HG03103 (cell line): ENCODE measurements around the gene TPD52L3.

Source experiments
- ATAC-seq: cut with Tn5 transposase; IDR thresholded peaks from one replicate; pipeline ENCODE4 v1.9.1; 2021; ENCODE audit warnings: low read depth; ENCODE audit not compliant: unreplicated experiment

The TPD52L3 gene

DNA sequence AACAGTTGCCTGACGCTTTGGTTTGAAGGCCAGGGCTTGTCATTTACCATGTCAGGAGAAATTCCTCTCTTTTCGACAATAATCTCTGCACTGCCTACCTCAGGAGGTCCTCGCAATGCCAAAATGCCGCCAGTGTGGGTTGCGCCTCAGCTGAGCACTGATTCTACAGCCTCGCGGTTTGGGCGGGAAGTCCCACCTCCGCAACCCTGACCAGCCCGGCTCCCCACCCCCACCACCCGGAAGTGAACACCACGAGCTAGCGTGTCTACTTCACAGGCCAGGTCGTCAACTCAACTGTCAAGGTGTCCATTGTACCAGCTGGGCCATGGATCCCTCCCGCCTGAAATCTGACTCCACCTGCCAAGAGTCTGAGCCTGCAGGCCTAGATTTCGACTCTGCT lies at the start of gene TPD52L3:
TPD52L3 (plus strand) TSS at position 273 of the 400 bp plus-strand sequence. CDS start 221 bp downstream, outside the sequence.
- no peak for ATAC-seq

DNA sequence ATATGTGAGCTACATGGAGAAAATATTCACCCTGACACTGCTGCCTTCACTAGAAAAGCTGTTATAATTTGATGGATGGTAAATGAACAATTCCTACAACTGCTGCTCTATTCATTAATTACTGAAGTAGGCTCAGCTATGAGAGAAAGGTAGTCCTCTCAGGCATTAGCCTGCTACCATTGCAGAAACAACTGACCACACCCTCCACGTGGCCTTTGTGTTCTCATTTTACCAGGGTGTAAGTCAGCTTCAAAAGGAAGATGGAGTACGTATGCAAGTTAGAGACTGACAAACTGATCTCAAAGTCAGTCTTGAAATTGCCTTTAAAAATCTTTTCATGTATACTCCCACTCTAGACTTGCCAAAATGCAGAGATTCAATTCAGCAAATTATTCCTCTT lies 26.3 kb upstream of the TPD52L3 start:
- no peak for ATAC-seq

DNA sequence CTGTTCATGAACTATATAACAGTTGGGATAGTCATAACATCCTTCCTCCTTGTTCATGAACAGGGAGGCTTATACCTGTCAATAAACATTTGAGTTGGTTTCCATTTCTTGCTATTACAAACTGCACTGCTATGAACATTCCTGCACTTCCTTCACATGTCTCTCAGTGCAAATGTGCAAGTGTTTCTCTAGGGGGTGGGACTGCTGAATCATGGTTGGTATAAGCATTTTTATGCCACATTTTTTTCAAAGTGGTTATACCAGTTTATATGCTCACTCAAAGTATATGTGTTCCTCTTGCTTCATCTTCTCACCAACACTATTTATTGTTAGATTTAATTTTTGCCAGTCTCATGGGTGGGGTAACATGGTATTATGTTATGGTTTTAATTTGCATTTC lies 25.8 kb upstream of the TPD52L3 start:
- ATAC-seq = no peak

DNA sequence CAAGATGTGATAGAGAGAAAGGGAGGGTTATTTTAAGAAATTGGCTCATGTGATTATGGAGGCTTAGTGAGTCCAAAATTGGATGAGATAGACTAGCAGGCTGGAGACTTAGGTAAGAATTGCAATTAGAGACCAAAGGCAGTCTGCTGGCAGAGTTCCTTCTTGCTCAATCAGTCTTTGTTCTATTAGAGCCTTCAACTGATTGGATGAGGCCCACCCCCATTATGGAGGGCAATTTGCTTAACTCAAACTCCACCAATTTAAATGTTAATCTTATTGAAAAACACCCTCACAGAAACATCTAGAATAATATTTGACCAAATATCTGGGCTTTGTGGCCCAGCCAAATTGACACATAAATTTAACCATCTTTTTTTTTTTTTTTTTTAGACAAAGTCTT lies 23.9 kb upstream of the TPD52L3 start:
- ATAC-seq = no peak

DNA sequence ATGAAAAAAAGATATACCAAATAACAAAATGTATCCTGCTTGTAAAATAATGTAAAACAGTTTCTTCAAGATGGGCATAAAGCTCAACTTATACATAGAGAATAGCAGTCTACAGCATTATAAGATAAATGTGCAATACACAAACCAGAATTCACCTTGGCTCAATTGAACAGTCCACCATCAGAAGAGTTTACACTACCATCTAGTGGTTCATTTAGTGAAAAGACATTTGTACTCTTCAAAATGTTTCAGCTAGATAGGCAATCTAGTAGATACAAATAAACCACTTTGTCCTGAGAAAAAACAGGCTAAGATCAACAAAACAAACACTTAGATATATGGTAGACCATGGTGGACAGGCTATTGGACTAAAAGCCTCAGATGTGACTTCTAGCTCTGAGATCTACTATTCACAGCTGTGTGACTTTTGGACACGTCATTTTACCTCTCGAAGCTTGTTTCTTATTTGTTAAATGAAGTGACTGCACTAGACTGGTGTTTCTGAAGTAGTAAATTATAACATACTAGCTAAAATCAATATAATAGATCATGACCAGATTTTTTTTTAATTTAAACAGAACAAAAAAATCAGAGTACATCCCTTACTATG lies 22.1 kb upstream of the TPD52L3 start:
- ATAC-seq = no peak

DNA sequence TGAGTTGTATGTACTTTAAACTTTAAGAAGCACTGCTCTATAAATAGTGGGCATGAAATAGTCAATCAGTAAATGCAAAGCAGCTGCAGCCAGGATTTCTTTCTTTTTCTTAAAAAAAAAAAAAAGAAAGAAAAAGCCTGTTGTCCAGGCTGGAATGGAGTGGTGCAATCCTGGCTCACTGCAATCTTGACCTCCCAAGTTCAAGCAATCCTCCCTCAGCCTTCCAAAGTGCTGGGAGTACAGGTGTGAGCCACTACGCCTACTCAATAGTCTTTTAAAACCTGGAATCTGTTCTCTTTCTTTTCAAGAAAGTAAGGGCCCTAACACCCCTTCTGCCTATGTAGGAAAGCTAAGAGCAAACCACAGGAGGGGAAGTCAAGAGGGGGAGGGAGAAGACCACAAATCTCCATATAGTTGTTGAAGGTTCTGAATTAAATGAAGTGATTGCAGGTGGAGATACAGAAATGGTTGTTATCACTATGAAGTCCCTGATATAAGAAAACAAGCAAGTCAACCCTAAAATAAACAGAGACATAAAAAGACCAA lies 20.6 kb upstream of the TPD52L3 start:
- no peak for ATAC-seq

DNA sequence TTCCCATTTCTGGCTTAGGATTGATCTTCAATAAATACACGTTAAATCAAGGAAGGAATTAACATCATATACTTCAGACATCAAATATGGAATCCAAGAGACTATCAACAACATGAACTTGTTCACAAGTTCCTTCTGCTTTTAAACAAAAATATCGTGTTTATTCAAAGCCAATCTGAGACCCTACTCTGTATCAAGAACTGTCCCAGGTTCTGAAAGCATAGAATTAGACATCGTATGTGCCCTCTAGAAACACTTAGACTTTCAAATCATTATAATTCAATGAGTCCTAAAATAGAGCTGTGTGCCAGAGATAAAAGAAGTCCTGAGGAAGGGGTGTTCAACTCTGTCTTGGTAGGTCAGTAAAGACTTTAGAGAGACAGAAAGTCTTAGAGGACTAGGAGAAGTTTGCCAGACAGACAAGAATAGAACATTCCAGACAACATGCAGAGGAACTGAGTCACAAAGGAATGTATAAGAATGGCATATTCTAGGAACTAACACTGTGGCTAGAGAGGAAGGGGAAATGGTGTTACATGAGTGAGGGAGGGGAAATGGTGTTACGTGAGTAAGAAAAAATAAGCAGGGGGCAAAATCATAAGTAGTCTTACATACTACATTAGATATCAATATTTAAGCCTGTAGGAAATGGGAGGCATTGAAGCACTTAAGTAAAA lies 2.9 kb downstream of the TPD52L3 start:
- ATAC-seq = no peak

DNA sequence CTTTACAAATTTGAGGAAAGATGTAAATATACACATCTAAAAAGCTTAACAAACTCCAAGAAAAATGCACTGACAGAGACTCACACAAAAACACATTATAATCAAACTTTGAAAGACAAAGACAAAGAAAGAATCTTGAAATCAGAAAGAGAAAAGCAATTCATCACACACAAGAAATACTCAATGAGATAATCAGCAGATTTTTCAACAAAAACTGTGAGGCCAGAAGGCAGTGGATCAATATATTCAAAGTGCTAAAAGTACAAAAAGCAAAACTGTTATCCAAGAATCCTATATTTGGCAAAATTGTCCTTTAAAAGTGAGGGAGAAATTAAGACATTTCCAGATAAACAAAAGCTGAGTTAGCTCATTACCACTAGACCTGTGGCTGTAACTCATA lies 6.1 kb downstream of the TPD52L3 start:
- no peak for ATAC-seq

DNA sequence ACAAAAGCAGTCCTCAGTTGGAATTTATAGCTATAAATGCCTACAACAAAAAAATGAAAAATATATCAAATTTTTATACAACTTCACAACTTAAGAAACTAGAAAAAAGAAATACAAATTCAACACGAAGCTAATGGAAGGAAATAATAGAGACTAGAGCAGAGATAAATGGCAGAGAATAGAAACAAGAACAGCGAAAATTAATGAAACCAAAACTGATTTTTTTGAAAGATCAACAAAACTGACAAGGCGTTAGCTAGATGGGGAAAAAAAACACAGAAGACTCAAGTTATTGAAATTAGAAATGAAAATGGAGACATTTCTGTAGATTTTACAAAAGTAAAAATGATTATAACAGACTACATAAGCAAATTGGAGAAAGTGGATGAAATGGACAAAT lies 20.6 kb downstream of the TPD52L3 start:
- ATAC-seq = no peak

DNA sequence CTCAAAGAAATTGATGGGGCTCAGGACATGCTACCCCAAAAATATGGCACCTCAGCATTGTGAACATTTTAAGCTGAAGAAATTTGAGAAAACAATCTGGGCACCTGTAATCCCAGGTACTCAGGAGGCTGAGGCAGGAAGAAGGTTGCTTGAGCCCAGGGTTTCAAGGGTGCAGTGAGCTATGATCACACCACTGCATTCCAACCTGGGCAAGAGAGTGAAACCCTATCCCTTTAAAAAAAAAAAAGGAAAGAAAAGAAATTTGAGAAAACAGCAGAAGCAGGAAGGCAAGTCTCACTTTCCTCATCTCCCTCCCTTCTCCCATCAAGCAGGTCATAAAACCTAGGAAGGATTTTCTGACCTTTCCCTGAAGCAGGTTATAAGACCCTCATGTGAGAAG lies 23.6 kb downstream of the TPD52L3 start:
- no peak for ATAC-seq

DNA sequence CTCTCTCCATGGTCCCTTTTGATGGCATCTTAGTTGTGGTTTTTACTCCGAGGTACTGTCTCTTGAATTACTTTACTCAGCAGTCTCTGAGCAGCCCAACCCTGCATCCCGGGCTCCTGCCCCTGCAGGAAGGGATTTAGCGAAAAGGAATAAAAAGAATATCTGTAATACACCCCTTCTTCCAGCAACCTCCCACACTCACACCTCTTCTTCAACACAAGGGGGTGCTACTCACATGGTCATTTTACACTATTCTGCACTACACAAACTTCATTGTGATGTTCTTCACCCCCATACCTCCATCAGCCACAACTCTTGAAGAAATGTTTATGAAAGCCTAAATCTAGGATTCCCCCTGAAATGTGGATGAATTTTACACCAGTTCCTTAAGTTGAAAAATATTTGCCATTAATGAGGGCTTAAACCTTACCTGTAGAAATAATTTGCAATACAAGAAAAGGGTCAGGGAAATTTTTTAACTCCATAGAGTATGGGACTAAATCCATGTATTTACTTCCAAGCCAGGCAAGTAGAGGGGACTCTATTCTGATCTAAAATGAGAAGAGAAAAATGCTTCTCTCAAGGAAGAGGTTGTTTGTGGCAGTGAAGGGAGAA lies 26.0 kb downstream of the TPD52L3 start:
- no peak for ATAC-seq

DNA sequence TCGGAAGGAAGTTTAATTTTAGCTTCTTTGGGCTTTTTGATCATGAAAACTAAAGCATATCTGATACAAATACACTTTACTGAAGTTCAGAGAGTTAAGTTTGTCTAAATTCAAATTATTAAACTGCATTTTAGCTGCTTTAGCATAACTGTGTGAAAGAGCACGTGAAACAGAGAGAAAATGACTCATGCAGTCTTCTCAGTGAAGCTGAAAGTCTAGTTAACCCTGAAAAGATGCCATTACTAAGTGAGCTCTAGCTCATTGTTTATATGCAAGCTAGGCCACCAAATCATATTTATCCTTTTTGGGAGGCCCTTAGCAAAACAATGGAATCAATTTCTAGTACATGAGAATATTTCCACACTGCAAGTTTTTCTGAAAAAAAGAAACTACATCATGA lies 27.6 kb downstream of the TPD52L3 start:
- no peak for ATAC-seq

DNA sequence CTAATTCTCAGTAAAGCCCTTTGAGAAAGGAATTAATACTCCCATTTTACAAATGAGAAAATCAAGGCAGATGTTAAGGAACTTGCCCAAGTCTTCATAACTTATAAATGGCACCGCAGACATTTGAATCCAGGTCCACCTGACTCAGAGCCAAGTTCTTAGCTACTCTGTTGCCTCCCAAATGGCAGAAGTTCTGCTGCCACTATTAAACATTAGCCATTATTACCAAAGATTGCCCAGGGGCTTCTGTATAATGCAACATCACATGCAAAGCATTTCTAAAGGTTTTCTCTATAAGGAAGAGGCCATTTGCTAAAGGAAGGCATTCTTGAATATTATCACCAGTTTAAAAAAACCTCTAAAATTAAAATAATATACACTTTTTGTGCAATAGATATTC lies 28.3 kb downstream of the TPD52L3 start:
- ATAC-seq = no peak

DNA sequence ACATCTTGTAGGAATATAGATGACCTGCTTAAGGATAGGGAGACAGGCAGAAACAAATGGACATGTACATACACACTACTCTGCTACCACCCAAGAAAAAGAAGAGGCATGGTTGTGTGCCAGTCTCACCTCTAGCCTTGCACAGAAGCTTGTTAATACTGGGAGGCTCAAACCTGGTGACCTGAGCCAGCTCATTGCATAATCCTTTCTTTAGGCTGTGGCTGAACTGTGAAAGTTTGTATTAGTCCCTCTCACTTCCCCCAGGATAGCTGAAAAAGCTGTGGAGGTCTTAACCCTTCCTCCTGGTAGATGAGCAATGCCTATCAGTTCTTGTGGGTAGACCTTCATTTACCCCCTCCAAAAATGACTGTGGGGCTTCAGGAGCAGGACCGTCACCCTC lies 28.7 kb downstream of the TPD52L3 start:
- no peak for ATAC-seq

DNA sequence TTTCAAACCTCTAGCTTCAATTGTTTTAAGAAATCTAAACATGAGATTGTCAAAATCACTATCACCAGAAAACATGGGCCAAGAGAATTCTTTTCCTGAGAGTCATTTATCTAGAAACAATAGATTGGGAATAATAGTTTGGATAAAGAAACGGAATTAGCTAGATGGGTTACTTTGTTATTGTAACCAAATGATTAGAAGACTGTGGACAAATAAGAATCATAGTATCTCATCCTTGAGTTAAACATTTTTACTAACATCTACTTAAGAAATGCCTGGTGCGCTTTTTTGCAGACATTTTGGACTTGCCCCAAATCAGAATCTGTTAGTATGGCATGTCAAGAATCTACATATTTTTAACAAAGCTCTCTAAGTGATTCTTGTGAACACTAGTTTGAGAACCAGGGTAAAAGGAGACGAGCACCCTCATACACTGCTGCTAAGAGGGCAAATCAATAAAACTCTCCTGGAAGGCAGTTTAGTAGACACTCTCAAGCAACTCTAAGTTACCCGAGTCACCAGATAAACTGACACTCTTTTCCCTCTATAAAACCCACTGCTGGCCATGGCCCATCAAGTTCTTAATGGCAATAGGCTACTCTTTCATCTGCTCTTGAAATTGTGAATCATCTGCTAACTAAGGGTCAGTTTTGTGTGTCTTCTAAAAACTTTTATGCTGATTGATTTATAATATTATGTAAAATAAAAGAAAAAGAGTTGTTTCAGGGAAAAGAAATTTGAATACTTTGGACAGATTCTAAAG lies 39.1 kb downstream of the TPD52L3 start:
- ATAC-seq = no peak

DNA sequence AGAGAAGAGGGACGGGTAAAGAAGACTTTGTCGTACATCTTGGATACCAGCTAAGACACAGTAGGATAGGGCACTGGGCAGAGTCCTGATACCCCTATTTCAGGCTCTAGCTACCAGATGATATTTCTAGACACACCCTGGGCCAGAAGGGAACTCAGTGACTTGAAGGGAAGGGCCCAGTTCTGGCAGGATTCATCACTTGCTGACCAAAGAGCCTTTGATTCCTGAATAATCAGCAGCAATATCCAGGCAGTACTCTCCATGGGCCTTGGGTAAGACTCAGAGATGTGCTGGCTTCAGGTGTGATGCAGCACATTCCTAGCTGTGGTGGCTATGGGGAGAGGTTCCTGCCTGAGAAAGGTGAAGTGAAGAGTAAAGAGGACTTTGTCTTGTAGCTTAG lies 40.7 kb downstream of the TPD52L3 start:
- ATAC-seq = no peak
